Fibroblast of pulmonary artery (primary cell): ENCODE measurements around the gene SULT1A1.

Experiments used
- DNase-seq: peaks from one replicate; pipeline ENCODE4 v3.0.0-alpha.2; 2010; ENCODE audit warnings: low read depth
- H3K4me3 ChIP-seq: replicated peaks from 2 replicates; pipeline ENCODE4 v1.5.1; 2011; ENCODE audit warnings: low read depth, mild to moderate bottlenecking, control low read depth, low read length, moderate library complexity
- CTCF ChIP-seq: IDR thresholded peaks from 2 replicates; pipeline ENCODE4 v1.5.1; 2011; ENCODE audit warnings: mild to moderate bottlenecking, control low read depth, low read length, inconsistent platforms; ENCODE audit errors: missing control alignments

The SULT1A1 gene

GRCh38 chr16:28580726-28581315 lies 29.0 kb downstream of the SULT1A1 start:
- H3K4me3 ChIP-seq: no peak overlapping the region
- no peak for DNase-seq
- no peak for TF ChIP-seq CTCF

GRCh38 chr16:28575446-28576109 lies 34.3 kb downstream of the SULT1A1 start:
- TF ChIP-seq CTCF: no peak
- no peak overlapping the region for H3K4me3 ChIP-seq
- no peak for DNase-seq

- no peak for DNase-seq
- no peak overlapping the region for H3K4me3 ChIP-seq
- no peak for TF ChIP-seq CTCF
Observed at GRCh38 chr16:28574925-28575324, 34.9 kb downstream of the SULT1A1 start.

- DNase-seq: no peak
- no peak overlapping the region for H3K4me3 ChIP-seq
- no peak for TF ChIP-seq CTCF
Observed at GRCh38 chr16:28573738-28574718, 35.8 kb downstream of the SULT1A1 start.

- DNase-seq: peak; percentile 30
- no peak overlapping the region for H3K4me3 ChIP-seq
- no peak for TF ChIP-seq CTCF
Observed at GRCh38 chr16:28572696-28573510, 36.9 kb downstream of the SULT1A1 start.

- TF ChIP-seq CTCF: no peak
- no peak overlapping the region for H3K4me3 ChIP-seq
- DNase-seq: no peak
Observed at GRCh38 chr16:28569968-28570752, 39.7 kb downstream of the SULT1A1 start.
